PC-3 (cell line): Measurements from ENCODE around the gene NPFF.

Source experiments
- CTCF ChIP-seq: fragments of 300-600 bp; sonication (generic); conservative IDR thresholded peaks from 2 replicates; pipeline ENCODE4 v1.5.1; 2017; ENCODE audit warnings: antibody characterized with exemption, low read depth, mild to moderate bottlenecking, low read length
- EZH2 ChIP-seq: fragments of 300-600 bp; sonication (generic); IDR thresholded peaks from one replicate; pipeline ENCODE4 v1.6.1; 2017; ENCODE audit warnings: antibody characterized with exemption, mild to moderate bottlenecking, low read length; ENCODE audit not compliant: unreplicated experiment

DNA sequence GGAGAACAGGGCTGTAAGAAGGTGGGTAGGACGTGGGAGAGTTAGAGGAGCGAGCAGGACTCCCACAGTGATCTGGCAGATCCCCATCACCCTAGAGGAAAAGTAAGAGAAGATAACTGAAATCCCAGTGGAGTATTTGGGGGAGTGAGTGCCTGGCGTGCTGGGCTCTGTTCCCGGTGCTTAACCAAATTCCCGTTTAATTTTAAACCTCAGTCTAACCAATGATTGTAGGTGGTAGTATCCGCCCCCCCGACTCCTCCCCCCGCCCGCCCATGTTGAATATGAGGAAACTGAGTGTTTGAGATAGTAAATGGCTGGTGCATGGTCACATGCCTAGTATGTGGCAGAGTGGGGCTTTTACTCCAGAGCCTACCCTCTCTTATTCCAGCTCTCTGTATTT, 5.0 kb downstream of the NPFF start:
- TF ChIP-seq CTCF = no peak
- TF ChIP-seq EZH2 = no peak
